Activated naive CD8-positive, alpha-beta T cell treated with anti-CD3 and anti-CD28 coated beads, Interleukin-2, amount 10 ng/mL, durations not matched to agents 7 days and 5 days (primary cell): ENCODE measurements around the gene ENPP6. TPM values are rescaled to one million over a fixed set of nuclear protein-coding genes. Genes with fewer than 3 reads are reported as not detected.

Source experiments
- ATAC-seq: fragments of 150-1000 bp; cut with Tn5 transposase; one replicate; pipeline ENCODE4 v1.10.0; 2021; ENCODE audit warnings: low read depth, moderate library complexity
- POLR2A ChIA-PET: fragments of 350-600 bp; sonication (Branson Sonifier 250); formaldehyde crosslinking; loops from one replicate; lab custom pipeline; 2021; ENCODE audit warnings: antibody characterized with exemption; lab: Charles Lee
- DNase-seq: peaks from one replicate; pipeline ENCODE4 v3.0.0; 2021
- H3K27ac Mint-ChIP-seq: one replicate; pipeline ENCODE4 v1.8.0; 2022; ENCODE audit warnings: mild to moderate bottlenecking, mixed read lengths
- H3K27me3 Mint-ChIP-seq: one replicate; pipeline ENCODE4 v1.8.0; 2022; ENCODE audit warnings: mild to moderate bottlenecking, moderate library complexity, mixed read lengths
- H3K36me3 Mint-ChIP-seq: one replicate; pipeline ENCODE4 v1.8.0; 2021; ENCODE audit warnings: mild to moderate bottlenecking, mixed read lengths
- H3K4me1 Mint-ChIP-seq: one replicate; pipeline ENCODE4 v1.8.0; 2021; ENCODE audit warnings: mixed read lengths
- H3K4me3 Mint-ChIP-seq: one replicate; pipeline ENCODE4 v1.8.0; 2022; ENCODE audit warnings: mild to moderate bottlenecking, moderate library complexity, mixed read lengths
- H3K9me3 Mint-ChIP-seq: one replicate; pipeline ENCODE4 v1.8.0; 2021; ENCODE audit warnings: mixed read lengths
- total RNA-seq, 2 experiments: library from RNA; stranded (reverse); gene quantifications; one replicate each; pipeline ENCODE4 v1.2.3, GENCODE V29; 2021

The ENPP6 gene
- total RNA-seq, 2 experiments from 2014 or later: 0.89 to 1.5 TPM

DNA sequence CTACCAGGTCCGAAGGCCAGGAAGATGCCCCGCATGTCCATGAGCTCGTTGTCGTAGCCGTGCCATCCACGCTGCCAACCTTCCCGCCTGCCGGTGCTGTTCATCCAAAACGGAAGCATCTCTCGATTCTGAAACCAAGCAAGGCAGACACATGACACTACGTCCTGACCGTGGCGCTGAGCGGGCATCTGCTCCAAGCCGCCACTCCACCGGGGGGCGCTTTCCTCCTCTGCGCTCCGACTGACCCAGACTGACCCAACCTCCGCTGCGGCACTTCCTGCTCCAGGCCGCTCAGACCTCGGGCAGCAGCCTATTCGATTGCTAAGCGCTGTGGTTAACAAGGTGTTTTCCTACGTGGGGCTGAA, 120.5 kb downstream of the ENPP6 start:
- peak; percentile 72 for ATAC-seq
- Mint-ChIP-seq H3K4me3 (peak overlapping the region; percentile 68), H3K27ac (no peak overlapping the region), H3K27me3 (peaks cover 11% of the 10 kb centered on the region), H3K36me3 (no peaks in the 10 kb centered on the region), H3K9me3 (no peaks in the 10 kb centered on the region), H3K4me1 (peaks cover 4% of the 10 kb centered on the region)
- POLR2A ChIA-PET: no interaction called here
- DNase-seq: peak; percentile 45

GRCh38 chr4:184096561-184097240, 121.0 kb downstream of the ENPP6 start:
- Mint-ChIP-seq H3K27ac (no peak overlapping the region), H3K9me3 (no peaks in the 10 kb centered on the region), H3K4me1 (peaks cover 4% of the 10 kb centered on the region), H3K27me3 (peaks cover 11% of the 10 kb centered on the region), H3K4me3 (peak overlapping the region; percentile 68), H3K36me3 (no peaks in the 10 kb centered on the region)
- POLR2A ChIA-PET: no interaction called here
- ATAC-seq (no peak), DNase-seq (no peak)

GRCh38 chr4:184094532-184095159, 123.0 kb downstream of the ENPP6 start:
- no peak overlapping the region for H3K4me3 Mint-ChIP-seq
- ATAC-seq (no peak), DNase-seq (no peak)
- H3K27ac Mint-ChIP-seq: no peak overlapping the region
- H3K36me3 Mint-ChIP-seq: no peaks in the 10 kb centered on the region
- H3K27me3 Mint-ChIP-seq: peaks cover 11% of the 10 kb centered on the region
- H3K4me1 Mint-ChIP-seq: peaks cover 4% of the 10 kb centered on the region
- POLR2A ChIA-PET: no interaction called here
- H3K9me3 Mint-ChIP-seq: no peaks in the 10 kb centered on the region

- no peak for ATAC-seq
- Mint-ChIP-seq H3K27me3 (peaks cover 17% of the 10 kb centered on the region), H3K9me3 (no peaks in the 10 kb centered on the region), H3K36me3 (no peaks in the 10 kb centered on the region), H3K4me1 (no peaks in the 10 kb centered on the region), H3K4me3 (no peak overlapping the region), H3K27ac (no peak overlapping the region)
- POLR2A ChIA-PET: no interaction called here
- DNase-seq: no peak
These were observed 125.7 kb downstream of the ENPP6 start for GRCh38 chr4:184091986-184092385.

DNA sequence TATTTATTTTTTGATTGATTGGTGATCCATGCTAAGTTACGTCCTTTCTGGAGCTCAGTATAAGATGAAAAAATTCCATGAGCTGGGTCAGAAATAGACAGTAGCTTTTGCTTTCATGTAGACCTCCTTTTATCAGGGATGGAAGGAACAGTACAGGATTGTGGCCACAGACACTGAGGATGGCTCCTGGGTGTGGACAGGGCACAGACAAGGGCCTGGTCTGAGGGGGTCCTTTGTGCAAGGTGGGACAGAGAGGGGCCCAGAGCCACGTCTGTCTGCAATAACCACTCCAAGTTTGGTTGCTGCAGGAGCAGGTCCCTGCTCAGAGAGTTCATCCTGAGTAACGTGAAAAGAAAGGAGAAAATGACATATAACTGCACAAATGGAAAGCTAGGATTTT, 127.1 kb downstream of the ENPP6 start:
- Mint-ChIP-seq H3K27me3 (peaks cover 14% of the 10 kb centered on the region), H3K27ac (no peak overlapping the region), H3K4me1 (no peaks in the 10 kb centered on the region), H3K36me3 (no peaks in the 10 kb centered on the region), H3K4me3 (no peak overlapping the region), H3K9me3 (no peaks in the 10 kb centered on the region)
- ATAC-seq (no peak), DNase-seq (no peak)
- POLR2A ChIA-PET: no interaction called here

DNA sequence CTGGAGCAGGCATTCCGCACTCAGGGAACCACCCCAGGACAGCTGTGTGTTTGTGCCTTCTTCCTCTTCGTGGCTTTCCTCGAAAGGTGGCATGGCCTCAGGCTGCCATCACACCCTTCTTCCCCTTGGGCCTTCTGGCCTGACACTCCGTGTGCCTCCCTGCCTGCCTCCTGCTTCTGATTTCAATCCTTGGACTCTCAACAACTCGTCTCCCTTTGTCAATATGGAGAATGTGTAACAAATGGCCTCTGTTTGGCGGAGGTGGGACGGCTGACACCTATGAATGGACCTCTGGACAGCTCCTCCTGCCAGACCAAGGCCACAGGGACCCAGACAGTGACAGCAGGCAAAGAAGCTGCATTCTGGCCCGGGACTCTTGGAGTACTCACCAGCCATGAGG, 137.0 kb downstream of the ENPP6 start:
- no peak overlapping the region for H3K27ac Mint-ChIP-seq
- H3K4me3 Mint-ChIP-seq: no peak overlapping the region
- peaks cover 26% of the 10 kb centered on the region for H3K27me3 Mint-ChIP-seq
- no peaks in the 10 kb centered on the region for H3K4me1 Mint-ChIP-seq
- POLR2A ChIA-PET: no interaction called here
- peaks cover 4% of the 10 kb centered on the region for H3K9me3 Mint-ChIP-seq
- DNase-seq: no peak
- H3K36me3 Mint-ChIP-seq: no peaks in the 10 kb centered on the region
- ATAC-seq: no peak

- no peaks in the 10 kb centered on the region for H3K4me1 Mint-ChIP-seq
- H3K27ac Mint-ChIP-seq: no peak overlapping the region
- POLR2A ChIA-PET: no interaction called here
- H3K36me3 Mint-ChIP-seq: no peaks in the 10 kb centered on the region
- peaks cover 17% of the 10 kb centered on the region for H3K27me3 Mint-ChIP-seq
- DNase-seq (no peak), ATAC-seq (no peak)
- peaks cover 4% of the 10 kb centered on the region for H3K9me3 Mint-ChIP-seq
- no peak overlapping the region for H3K4me3 Mint-ChIP-seq
These were observed 142.8 kb downstream of the ENPP6 start for GRCh38 chr4:184074677-184075388.

DNA sequence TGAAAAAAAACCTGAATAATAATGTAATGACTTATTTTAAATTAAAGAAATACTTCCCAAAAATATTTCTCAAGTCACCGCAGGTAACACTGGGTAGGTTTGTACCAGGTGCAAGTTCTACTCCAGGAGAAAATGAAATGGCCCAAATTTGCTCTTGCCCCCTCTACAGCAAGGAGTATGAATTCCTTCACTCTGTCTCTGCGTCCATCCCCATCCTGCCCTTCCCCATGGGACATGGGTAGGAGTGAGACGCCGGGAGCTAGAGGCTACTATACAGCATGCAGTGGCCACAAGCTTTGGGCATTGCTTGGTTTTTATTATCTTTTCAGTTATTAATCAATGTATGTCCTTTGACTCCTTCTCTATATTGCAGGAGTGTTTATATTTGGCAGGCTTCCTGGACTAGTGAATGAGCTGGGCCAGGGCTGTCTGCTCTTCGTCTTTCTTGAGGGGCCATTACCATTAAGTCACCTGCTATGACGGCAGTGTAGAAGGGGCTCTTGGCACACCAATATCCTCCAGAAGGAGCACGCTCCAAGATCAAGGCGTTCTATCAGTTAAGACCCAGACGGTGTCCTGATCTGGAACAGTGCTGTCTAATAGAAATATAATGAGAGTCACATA, 149.6 kb downstream of the ENPP6 start:
- Mint-ChIP-seq H3K4me1 (no peaks in the 10 kb centered on the region), H3K27ac (no peak overlapping the region), H3K9me3 (peaks cover 4% of the 10 kb centered on the region), H3K27me3 (peaks cover 10% of the 10 kb centered on the region), H3K36me3 (no peaks in the 10 kb centered on the region), H3K4me3 (no peak overlapping the region)
- POLR2A ChIA-PET: no interaction called here
- ATAC-seq (no peak), DNase-seq (no peak)

GRCh38 chr4:184066584-184067300, 150.9 kb downstream of the ENPP6 start:
- peaks cover 6% of the 10 kb centered on the region for H3K27me3 Mint-ChIP-seq
- POLR2A ChIA-PET: no interaction called here
- H3K4me1 Mint-ChIP-seq: no peaks in the 10 kb centered on the region

GRCh38 chr4:184064877-184065276, 152.8 kb downstream of the ENPP6 start:
- Mint-ChIP-seq H3K27ac (no peak overlapping the region), H3K27me3 (peaks cover 5% of the 10 kb centered on the region), H3K36me3 (no peaks in the 10 kb centered on the region), H3K4me1 (no peaks in the 10 kb centered on the region), H3K9me3 (no peaks in the 10 kb centered on the region), H3K4me3 (no peak overlapping the region)
- POLR2A ChIA-PET: no interaction called here
- no peak for DNase-seq
- ATAC-seq: no peak

More at GRCh38 chr4:184066584-184067300, 150.9 kb downstream of the ENPP6 start:
- Mint-ChIP-seq H3K27ac (no peak overlapping the region), H3K4me3 (no peak overlapping the region), H3K36me3 (no peaks in the 10 kb centered on the region), H3K9me3 (peaks cover under 1% of the 10 kb centered on the region)
- no peak for DNase-seq
- ATAC-seq: no peak

DNA sequence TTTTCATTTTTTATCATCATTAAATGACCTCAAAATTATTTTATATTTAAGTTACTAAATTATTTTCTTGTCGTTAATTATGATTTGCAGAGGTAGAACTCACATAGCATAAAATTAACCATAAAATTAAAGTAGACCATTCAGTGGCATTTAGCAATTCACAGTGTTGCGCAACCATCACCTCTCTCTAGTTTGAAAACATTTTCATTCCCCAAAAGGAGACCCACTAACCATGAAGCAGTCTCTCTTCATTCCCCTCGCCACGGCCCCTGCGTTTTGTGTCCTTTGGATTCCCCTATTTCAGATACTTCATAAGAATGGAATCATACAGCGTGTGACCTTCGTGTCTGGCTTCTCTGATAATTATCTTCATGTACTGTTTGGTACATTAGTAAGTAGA, 154.9 kb downstream of the ENPP6 start:
- no peaks in the 10 kb centered on the region for H3K9me3 Mint-ChIP-seq
- H3K36me3 Mint-ChIP-seq: no peaks in the 10 kb centered on the region
- H3K4me3 Mint-ChIP-seq: no peak overlapping the region
- H3K27me3 Mint-ChIP-seq: peaks cover 2% of the 10 kb centered on the region
- ATAC-seq: no peak
- no peak overlapping the region for H3K27ac Mint-ChIP-seq
- no peaks in the 10 kb centered on the region for H3K4me1 Mint-ChIP-seq
- POLR2A ChIA-PET: no interaction called here
- DNase-seq: no peak

DNA sequence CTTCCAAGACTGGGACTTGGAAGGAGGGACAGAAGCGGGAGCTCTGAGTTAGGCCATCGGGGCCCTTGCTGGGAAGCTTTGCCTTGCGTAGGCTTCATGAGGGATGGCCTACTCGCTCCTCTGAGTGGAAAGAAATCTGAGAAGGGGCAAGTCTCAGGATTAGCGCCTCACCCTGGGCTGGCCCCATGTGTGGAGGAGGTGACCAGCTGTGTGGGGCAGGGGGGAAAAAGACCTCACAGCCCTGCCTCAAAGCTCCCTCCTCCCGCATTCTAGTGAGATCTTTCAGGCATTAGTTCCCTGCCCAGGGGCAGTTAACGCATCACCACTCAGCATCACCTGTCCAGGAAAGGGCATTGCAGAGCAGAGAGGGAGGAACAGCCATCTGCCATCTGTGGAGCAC, 156.1 kb downstream of the ENPP6 start:
- Mint-ChIP-seq H3K4me3 (no peak overlapping the region), H3K27me3 (peaks cover 2% of the 10 kb centered on the region), H3K9me3 (no peaks in the 10 kb centered on the region), H3K36me3 (no peaks in the 10 kb centered on the region), H3K27ac (no peak overlapping the region), H3K4me1 (no peaks in the 10 kb centered on the region)
- ATAC-seq: no peak
- POLR2A ChIA-PET: no interaction called here
- no peak for DNase-seq

GRCh38 chr4:184059099-184059498, 158.6 kb downstream of the ENPP6 start:
- ATAC-seq: no peak
- no peak for DNase-seq
- Mint-ChIP-seq H3K27me3 (peaks cover 16% of the 10 kb centered on the region), H3K27ac (no peak overlapping the region), H3K36me3 (no peaks in the 10 kb centered on the region), H3K9me3 (no peaks in the 10 kb centered on the region), H3K4me1 (no peaks in the 10 kb centered on the region), H3K4me3 (no peak overlapping the region)
- POLR2A ChIA-PET: no interaction called here
